ENCODE measurements around the gene EIF2D.

EIF2D gene

GRCh38 chr1:206565995-206566394, 46.3 kb downstream of the EIF2D start:
- H3K4me3 ChIP-seq = no peak overlapping the region
- no peaks in the 10 kb centered on the region for H3K4me1 ChIP-seq
- H3K27me3 ChIP-seq (ENCODE audit: low read depth) = no peaks in the 10 kb centered on the region
- no peaks in the 10 kb centered on the region for H3K36me3 ChIP-seq (replicated peaks)
- in situ Hi-C loops (cut with MboI; ENCODE audit: low sequenced_read_pairs) = no loop called here
- DNase-seq (ENCODE audit: low spot score in 2 of 2) = no peak
- H3K9me3 ChIP-seq = no peaks in the 10 kb centered on the region

DNA sequence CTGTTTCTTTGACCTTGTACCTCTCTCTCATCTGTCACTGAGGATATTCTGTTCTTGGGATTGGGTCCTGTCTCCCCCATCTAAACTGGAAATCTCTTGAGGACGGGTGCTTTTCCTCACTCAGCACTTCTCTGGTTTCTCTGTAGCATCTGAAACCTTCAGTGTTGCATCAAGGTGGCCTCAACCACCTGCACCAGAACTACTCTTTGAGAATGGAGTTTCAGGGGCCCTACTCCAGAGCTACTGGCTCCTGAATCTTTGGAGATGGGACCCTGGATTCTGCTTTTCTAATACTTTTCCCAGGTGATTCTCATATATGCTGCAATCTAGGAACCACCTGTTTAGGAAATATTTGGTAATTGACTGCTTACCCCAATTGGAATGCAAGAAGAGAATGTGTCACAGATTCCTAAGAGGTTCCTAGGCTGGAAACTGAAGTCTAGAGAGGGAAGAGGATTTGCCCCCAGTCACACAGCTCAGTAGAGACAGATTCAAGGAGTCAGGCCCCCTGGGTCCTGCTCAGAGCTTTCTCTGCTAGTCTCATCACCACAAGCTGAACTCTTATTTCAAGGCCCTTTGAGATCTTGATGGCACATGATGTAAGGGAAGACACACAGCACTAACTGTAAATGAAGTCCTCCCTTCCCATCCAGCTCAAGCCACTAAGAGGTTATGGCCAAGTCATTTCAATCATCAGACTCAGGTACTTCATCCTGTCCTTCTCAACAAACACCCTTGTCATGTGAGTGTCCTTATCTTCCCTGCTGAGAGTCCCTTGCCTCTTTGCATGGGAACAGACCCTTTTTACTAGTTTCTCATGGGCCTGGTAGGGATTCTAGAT, 48.7 kb downstream of the EIF2D start:
- in situ Hi-C loops (cut with MboI; ENCODE audit: low sequenced_read_pairs) = no loop called here
- Histone ChIP-seq H3K4me3 (no peak overlapping the region), H3K9me3 (no peaks in the 10 kb centered on the region), H3K36me3 (replicated peaks) (no peaks in the 10 kb centered on the region), H3K27me3 (ENCODE audit: low read depth) (no peaks in the 10 kb centered on the region), H3K4me1 (no peaks in the 10 kb centered on the region)
- no peak for DNase-seq (ENCODE audit: low spot score in 2 of 2)

GRCh38 chr1:206560007-206560716, 52.1 kb downstream of the EIF2D start:
- no peak overlapping the region for H3K4me3 ChIP-seq
- in situ Hi-C loops (cut with MboI; ENCODE audit: low sequenced_read_pairs) = no loop called here
- no peaks in the 10 kb centered on the region for H3K9me3 ChIP-seq
- DNase-seq (ENCODE audit: low spot score in 2 of 2) = no peak
- no peaks in the 10 kb centered on the region for H3K27me3 ChIP-seq (ENCODE audit: low read depth)
- H3K36me3 ChIP-seq (replicated peaks) = no peaks in the 10 kb centered on the region
- peaks cover 15% of the 10 kb centered on the region for H3K4me1 ChIP-seq

GRCh38 chr1:206559672-206559995, 52.6 kb downstream of the EIF2D start:
- in situ Hi-C loops (cut with MboI; ENCODE audit: low sequenced_read_pairs) = no loop called here
- Histone ChIP-seq H3K4me3 (no peak overlapping the region), H3K36me3 (replicated peaks) (no peaks in the 10 kb centered on the region), H3K27me3 (ENCODE audit: low read depth) (no peaks in the 10 kb centered on the region), H3K9me3 (no peaks in the 10 kb centered on the region), H3K4me1 (peaks cover 15% of the 10 kb centered on the region)
- no peak for DNase-seq (ENCODE audit: low spot score in 2 of 2)

GRCh38 chr1:206558794-206559671, 53.2 kb downstream of the EIF2D start:
- no peak for DNase-seq (ENCODE audit: low spot score in 2 of 2)
- H3K4me1 ChIP-seq = peaks cover 15% of the 10 kb centered on the region
- in situ Hi-C loops (cut with MboI; ENCODE audit: low sequenced_read_pairs) = no loop called here
- H3K36me3 ChIP-seq (replicated peaks) = no peaks in the 10 kb centered on the region
- H3K9me3 ChIP-seq = no peaks in the 10 kb centered on the region
- no peak overlapping the region for H3K4me3 ChIP-seq
- H3K27me3 ChIP-seq (ENCODE audit: low read depth) = no peaks in the 10 kb centered on the region

GRCh38 chr1:206557636-206558473, 54.4 kb downstream of the EIF2D start:
- H3K4me3 ChIP-seq = peak overlapping the region; percentile 40
- H3K9me3 ChIP-seq = no peaks in the 10 kb centered on the region
- H3K4me1 ChIP-seq = peaks cover 15% of the 10 kb centered on the region
- peak in 1 of 2 experiments; percentile 19 for DNase-seq (ENCODE audit: low spot score in 2 of 2)
- no peaks in the 10 kb centered on the region for H3K27me3 ChIP-seq (ENCODE audit: low read depth)
- H3K36me3 ChIP-seq (replicated peaks) = no peaks in the 10 kb centered on the region
- in situ Hi-C loops (cut with MboI; ENCODE audit: low sequenced_read_pairs) = no loop called here

GRCh38 chr1:206556750-206557635, 55.3 kb downstream of the EIF2D start:
- peak; percentile 42 to 81 for DNase-seq (ENCODE audit: low spot score in 2 of 2)

GRCh38 chr1:206556047-206556749, 56.1 kb downstream of the EIF2D start:
- no peaks in the 10 kb centered on the region for H3K9me3 ChIP-seq
- DNase-seq (ENCODE audit: low spot score in 2 of 2) = no peak
- H3K4me3 ChIP-seq = no peak overlapping the region; the same call in 1 of the 2 replicates
- H3K4me1 ChIP-seq = peaks cover 15% of the 10 kb centered on the region
- no peaks in the 10 kb centered on the region for H3K36me3 ChIP-seq (replicated peaks)
- in situ Hi-C loops (cut with MboI; ENCODE audit: low sequenced_read_pairs) = no loop called here
- H3K27me3 ChIP-seq (ENCODE audit: low read depth) = no peaks in the 10 kb centered on the region

More at GRCh38 chr1:206556750-206557635, 55.3 kb downstream of the EIF2D start:
- in situ Hi-C loops (cut with MboI; ENCODE audit: low sequenced_read_pairs) = no loop called here
- Histone ChIP-seq H3K4me1 (peaks cover 15% of the 10 kb centered on the region), H3K27me3 (ENCODE audit: low read depth) (no peaks in the 10 kb centered on the region), H3K4me3 (peak overlapping the region; percentile 40), H3K9me3 (no peaks in the 10 kb centered on the region), H3K36me3 (replicated peaks) (no peaks in the 10 kb centered on the region)

GRCh38 chr1:206555473-206555935, 56.8 kb downstream of the EIF2D start:
- Histone ChIP-seq H3K4me3 (no peak overlapping the region), H3K36me3 (replicated peaks) (no peaks in the 10 kb centered on the region), H3K27me3 (ENCODE audit: low read depth) (no peaks in the 10 kb centered on the region), H3K4me1 (peaks cover 15% of the 10 kb centered on the region), H3K9me3 (no peaks in the 10 kb centered on the region)
- in situ Hi-C loops (cut with MboI; ENCODE audit: low sequenced_read_pairs) = no loop called here
- no peak for DNase-seq (ENCODE audit: low spot score in 2 of 2)

- Histone ChIP-seq H3K4me3 (no peak overlapping the region), H3K9me3 (no peaks in the 10 kb centered on the region), H3K36me3 (replicated peaks) (no peaks in the 10 kb centered on the region), H3K4me1 (peaks cover 15% of the 10 kb centered on the region), H3K27me3 (ENCODE audit: low read depth) (no peaks in the 10 kb centered on the region)
- DNase-seq (ENCODE audit: low spot score in 2 of 2) = no peak
- in situ Hi-C loops (cut with MboI; ENCODE audit: low sequenced_read_pairs) = no loop called here
Measured at GRCh38 chr1:206554701-206555472, 57.4 kb downstream of the EIF2D start.

GRCh38 chr1:206554211-206554610, 58.1 kb downstream of the EIF2D start:
- Histone ChIP-seq H3K27me3 (ENCODE audit: low read depth) (no peaks in the 10 kb centered on the region), H3K9me3 (no peaks in the 10 kb centered on the region), H3K36me3 (replicated peaks) (no peaks in the 10 kb centered on the region), H3K4me3 (no peak overlapping the region), H3K4me1 (peaks cover 15% of the 10 kb centered on the region)
- no peak for DNase-seq (ENCODE audit: low spot score in 2 of 2)
- in situ Hi-C loops (cut with MboI; ENCODE audit: low sequenced_read_pairs) = no loop called here
